HG03521 (cell line): ENCODE data around the gene GRHL3.

Source experiments
- ATAC-seq: cut with Tn5 transposase; IDR thresholded peaks from one replicate; pipeline ENCODE4 v1.9.1; 2021; ENCODE audit warnings: mild to moderate bottlenecking, moderate library complexity; ENCODE audit not compliant: unreplicated experiment

Gene GRHL3

DNA sequence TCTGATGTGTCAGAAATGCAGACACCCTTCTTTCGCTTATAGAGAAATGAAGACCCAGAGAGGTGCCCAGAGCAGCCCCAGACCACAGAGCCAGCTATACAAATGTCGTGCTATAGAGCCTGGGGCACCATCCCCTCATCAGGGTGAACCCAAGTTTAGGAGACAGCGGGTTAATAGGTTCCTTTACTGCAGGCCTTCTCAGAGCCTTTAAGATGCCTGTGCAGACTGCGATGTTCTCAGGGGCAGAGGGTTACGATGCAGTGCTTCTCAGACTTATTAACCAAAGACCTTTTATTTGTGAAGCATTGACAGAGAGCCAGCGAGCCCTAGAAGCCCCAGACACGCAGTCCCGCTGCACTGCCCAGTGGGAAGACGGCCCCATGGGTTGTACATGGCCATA lies 47.5 kb downstream of the GRHL3 start:
- ATAC-seq: no peak

DNA sequence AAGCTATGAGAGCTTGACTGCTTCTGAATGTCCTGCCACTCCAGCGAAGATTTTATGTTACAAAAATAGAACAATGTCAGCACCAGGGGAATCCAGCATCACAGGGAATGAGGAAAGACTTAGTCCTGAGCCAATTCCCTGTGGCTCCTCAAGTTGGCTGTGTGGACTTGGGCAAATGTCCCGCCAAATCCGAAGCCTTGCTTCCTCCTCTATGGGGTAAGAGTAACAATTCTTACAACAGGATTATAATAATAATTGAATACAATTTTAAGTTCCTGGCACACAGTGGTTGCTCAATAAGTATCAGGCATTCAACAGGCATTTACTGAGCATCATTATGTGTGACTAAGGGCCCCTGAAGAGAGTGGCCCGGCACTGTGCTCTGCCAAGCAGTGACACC lies 50.0 kb downstream of the GRHL3 start:
- ATAC-seq: no peak

DNA sequence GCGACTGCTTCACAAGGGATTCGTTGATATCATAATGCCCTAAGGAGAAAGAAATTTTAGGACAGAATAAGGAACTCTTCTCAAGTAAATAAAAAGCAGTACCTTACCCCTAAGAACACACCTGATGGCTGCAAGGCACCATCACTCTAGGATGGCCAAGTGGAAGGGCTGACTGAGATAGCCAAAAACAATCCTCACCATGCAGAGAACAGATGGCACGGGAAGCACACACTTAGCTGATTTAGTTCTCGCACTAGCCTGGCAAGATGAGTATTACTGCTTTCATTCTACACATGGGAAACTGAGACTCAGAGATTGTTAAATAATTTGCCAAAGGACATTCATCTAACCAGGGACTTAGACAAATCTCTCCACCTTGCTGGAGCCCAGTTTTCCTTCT lies 50.6 kb downstream of the GRHL3 start:
- no peak for ATAC-seq

DNA sequence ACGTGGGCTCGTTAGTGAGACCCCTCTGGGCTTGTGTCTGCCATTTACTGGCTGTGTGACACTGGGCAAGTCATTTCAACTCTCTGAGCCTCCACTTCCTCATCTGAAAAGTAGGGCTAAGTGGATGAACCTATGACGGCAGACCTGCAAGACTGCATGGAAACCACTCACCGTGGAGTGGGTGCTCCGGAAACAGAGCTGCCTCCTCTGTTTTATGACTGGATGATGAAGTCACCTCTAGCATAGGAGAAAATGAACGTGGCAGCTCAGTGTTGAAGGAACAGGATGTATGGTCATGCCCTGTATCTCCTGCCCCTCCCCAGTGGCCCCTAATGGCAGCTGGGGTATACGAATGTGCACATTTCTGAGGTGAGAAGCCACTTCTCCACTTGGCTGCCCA lies 53.9 kb downstream of the GRHL3 start:
- ATAC-seq: no peak

DNA sequence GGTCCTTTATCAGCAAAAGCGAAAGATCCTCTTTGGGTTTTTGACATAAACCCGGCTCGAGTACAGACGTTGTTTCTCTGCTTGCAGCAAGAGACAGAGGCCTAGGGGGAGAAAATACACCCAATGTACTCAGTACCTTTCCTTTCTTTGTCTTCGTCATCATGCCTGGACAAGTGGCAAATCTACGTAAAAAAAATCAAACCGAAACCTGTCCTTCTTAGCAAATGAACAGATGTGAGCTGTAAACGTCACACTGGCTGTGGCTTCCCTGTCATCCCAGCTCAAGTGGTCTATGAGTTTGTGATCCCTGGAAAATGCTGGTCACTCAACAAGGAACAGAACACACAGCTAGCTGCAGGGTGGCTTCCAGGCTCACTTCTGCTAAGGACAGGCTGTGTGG lies 54.6 kb downstream of the GRHL3 start:
- ATAC-seq: no peak

DNA sequence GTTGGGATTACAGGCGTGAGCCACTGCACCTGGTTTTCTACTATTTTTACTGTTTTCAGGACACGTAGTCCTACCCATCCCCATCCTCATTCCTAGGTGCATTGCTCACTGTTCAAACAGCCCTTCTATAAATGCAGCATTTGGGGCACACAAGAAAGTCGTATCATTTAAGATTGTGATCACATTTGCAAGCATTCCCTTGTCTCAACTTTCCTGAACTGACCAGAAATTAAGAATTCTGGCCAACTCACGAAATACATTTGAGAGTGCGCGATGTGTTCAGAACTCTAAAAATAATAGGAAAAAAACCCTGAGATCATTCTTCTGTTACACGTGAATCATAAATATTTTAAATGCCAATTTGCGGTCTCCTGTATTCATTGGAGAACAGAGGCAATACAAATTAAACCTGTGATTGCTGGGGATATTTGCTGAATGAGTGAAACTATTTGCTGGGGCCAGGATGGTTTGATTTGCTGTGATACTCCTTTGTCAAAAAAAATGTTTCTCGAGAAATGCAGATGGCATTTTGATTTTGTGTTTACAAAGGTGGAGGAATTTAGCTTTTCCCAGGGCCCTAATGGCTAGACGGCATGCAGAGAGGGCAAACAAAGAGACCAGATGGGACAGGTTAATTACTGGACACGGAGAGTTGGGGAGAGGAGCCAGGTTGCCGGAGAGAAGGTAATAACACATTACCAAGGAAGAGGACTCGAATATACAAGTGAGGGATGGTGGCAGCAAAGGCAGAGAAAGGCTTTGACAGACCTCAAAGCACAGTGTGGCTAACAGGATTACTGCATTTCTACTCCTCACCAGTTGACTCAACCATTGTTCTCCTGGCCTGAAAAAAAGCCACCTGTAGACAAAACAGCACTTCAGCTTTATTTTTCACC lies 56.0 kb downstream of the GRHL3 start:
- ATAC-seq: no peak

DNA sequence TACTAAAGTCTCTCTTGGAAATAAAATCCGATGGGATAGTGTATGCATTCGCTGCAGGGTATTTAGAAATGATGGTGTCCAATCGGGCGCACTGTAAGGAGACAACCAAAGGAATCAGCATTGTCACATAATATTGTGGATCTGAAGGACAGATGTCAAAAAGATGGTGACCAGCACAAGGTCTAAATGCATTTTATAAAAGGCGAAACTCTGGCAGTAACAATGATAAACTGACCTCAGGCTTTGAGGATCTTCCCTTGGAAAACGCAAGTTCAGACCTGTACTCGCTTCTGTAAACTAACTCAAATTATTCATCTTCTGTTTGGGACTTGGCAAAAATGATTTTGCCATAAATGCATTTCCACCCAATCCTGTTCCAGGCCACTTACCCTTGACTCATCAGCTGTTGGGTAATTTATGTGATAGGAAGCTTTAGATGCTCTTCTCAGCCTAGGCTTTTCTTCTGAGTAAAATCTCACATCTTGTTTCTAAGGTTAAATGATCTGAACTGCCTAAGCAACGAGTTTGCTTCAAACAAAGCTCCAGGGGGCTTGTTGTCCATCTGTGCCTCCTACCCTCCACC lies 60.7 kb downstream of the GRHL3 start:
- ATAC-seq: no peak

DNA sequence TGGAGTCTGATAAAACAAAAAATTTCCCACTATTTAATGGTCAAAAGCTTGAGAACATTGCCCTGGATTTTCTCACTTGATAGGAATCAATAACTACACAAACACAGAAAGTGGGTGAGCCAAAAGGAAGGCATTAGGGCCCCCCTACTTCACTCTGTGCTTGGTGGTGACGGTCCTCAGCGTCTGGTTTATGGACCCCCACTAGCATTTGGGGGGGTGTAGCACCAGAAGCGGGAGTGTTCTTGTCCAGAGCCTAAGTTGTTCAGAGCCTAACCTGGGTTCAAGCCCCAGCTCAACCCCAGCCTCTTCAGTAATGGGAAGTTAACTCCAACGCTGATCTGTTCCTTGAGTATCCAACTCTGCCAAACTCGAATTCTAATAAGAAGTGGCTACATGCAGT lies 61.4 kb downstream of the GRHL3 start:
- ATAC-seq: no peak

DNA sequence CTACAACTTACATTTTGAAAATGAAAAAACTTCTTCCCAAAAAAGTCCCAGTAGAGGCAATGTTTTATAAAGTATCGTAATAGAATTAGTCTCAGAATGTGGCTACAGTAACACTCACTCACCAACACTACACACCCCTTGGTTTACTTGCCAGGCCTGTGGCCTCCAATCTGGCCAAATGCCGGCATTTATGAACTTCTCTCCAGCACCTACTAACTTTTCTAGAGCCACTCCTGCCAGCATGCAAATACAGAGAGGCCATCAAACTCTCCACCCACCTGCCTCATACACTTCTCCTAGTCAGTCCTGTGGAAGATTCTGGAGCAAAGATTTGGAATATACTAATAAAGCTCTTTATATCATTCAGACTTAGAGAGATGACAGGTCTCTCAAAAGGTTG lies 62.1 kb downstream of the GRHL3 start:
- no peak for ATAC-seq

DNA sequence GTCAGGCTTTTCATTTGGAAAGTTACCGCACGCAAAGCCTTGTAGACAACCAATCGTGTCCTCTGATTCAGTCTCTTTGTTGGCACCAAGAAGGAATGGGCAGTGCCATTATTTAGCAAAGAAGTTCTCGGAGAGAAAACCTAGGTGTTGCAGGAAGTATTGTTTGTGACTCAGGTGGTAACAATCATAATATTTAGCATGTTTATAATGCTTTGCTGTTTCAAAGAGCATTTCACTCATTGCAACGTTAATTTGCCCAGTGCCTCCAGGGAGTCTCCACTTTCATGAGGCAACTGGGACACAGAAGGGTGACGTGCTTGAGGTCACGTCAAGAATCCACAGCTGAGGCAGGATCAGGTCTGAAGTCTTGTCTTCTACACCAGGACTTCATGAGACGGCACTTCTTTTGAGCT lies 63.0 kb downstream of the GRHL3 start:
- no peak for ATAC-seq

DNA sequence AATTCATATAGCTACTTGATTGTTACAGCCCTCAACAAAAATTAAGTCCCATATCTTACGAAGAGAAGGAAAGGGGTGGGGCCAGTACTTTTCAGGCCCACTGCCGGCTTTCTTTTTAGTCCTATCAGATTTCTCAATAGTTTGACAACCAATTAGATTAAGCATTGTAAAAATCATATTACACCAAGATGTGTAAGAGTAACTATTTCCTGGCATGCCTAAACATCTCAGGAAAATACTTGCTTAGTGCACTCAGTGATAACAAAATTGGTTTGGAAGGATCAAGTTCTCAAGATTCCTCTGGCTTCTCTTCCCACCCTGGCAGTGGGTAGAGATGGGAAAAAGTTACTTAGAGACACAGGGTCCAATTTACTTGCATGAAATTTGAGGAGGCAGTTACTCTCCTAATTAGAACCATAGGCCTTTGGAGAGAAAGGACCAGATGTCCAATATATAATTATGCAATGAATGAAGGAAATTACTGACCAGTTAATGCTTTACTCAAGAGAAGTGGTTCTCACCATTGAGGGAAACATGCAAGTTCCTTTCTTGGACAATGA lies 64.3 kb downstream of the GRHL3 start:
- no peak for ATAC-seq

DNA sequence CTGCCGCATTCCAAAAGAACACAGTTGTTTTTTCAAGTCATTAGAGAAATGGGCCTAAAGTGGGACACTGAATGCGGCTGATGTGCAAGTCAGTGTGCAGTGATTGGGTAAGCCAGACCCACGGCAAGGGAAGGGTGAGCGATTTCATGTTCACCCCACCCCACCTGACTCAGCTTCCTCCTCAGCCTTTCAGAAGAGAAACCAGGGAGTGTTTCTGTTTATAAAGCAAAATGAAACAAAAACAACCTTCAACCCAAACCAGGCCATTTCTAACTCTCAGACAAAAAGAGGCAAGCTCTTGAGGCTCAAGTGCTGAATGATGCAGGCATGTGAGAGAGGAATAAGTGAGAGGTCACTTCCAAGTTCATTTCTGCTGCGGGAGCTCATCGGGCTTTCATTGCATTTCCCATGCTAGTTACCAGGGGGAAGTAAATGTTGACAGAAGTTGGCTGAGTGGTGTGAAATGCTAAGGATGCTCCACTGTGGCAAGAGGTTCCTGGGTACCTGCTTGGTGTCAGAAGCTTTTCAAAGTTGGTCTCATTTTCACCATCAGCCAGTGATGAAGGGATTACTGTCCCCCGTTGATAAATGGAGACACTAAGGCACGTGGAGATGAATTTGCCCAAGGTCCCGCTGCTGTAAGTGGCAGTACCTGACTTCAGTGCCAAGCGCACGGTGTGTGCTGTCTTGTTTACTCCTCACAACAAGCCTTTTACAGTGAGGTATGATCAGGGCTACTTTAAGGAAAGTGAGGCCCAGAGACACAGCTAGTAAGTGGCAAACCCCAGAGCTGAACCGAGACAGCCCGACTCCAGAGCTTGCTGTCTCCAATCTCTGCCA lies 65.3 kb downstream of the GRHL3 start:
- ATAC-seq: no peak

DNA sequence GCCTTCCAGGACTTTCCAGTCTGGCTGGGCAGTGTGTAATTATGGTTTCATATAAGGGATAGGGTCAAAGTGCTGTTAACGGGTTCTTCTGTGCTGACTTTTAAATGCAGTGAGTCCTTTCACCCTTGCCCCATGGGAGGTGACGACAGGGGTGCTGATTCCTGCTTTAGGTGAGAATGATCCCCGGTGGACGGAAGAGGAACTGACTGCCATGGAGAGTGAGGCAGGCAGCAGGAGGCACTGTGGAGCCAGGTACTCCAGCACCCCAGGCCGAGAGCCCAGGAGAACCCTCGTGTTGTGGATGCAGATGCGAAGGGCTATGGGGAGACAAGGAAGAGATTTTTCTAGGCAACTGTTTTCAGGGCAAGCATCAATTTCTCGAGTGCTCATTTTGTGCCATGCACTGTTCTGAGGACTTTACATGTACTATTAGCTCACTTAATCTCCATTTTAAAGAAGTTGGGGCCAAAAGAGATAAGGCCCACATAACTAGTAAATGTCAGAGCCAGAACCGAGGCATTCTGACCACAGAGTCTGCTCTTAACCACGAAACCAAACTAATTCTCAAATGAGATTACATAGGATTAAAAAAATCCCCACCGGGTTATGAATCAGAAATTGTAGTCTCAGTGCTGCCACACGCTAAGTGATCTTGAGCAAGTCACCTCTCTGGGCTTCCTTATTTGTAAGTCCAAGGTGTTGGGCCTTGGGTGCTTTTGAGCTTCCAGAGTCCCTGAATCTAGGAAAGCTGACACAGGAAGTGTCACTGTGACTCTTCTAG lies 66.2 kb downstream of the GRHL3 start:
- no peak for ATAC-seq

DNA sequence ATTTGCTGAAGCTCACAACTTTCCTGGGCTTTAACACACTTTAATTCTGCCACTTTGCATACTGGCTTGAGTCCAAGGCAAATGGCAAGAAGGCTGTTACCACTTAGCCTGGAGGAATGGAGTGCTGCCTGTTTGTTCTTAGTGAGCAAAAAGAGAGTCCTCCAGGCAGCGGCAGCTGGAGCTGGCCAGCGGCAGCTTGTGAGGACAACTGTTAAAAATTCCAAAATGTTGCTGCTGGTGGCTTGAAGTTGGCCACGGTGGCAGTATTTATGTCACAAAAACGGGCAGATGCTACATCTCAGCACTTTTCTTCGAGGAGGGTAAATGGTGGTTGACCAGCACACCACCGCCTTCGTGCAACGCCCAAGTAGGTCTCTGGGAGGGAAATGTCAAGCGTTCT lies 67.1 kb downstream of the GRHL3 start:
- ATAC-seq: no peak

DNA sequence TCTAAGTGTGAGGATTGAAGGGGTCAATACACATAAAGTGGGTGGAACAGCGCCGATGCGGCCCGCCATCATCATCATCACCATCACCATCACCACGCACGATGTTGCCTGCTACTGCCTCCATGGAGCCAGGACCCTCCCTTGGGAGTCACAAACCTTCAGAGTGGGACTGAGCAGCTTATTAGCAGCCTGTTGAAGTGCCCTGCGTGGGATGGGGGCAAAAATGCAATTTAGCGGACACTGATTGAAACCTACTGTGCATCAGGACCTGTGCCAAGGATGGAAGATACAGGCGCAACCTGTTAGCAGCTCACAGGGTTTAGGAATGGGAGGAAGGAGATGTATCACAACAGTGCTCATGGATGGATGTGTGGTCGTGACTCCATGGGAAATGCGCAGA lies 67.8 kb downstream of the GRHL3 start:
- no peak for ATAC-seq

DNA sequence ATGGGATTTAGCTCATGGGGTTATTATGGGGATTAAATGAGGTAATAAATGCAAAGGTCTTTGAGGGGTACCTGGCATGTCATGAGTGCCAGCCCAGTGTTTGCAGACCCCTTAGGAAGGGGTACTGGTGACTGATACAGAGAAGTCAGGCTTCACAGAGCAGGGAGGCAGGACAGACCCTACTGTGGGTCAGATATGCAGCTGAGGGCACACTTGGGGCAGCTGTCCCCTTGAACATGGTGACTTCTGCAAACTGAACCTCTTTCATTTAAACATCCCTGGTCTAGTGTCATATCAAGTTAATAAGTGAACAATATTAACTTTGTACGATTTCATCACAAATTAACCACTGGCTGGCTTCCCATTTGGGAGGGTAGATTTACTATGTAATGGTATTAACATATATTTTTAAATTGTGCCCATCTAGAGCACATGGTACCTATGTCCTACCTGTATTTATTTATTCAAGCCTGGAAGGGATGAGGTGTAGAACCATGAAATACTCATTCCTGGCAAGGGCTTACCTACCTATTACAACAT lies 68.5 kb downstream of the GRHL3 start:
- ATAC-seq: no peak

DNA sequence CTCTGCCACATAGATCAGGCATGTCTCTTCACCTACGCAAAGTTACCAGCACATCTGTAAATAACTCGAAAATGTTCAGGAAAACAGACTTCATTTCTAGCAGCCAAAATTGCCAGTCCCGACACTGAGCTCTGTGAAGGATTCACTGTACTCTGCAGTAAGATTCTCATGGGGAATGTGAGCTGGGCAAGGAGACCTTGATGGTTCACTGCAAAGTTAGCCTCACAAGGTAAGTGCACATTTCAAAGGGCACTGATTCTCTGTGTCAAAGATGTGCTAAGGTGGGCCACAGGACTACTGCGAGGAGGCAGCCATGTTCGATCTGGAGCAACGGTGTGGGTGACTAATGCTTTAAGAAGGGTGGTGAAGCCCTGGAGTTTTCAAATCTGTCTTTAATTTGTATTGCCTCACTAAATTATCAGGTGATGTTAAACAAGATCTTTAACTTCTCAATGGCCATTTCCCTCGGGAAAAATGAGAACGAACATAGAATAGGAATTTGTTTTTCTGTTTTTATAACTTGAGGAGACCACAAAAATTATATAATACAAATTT lies 69.3 kb downstream of the GRHL3 start:
- no peak for ATAC-seq

DNA sequence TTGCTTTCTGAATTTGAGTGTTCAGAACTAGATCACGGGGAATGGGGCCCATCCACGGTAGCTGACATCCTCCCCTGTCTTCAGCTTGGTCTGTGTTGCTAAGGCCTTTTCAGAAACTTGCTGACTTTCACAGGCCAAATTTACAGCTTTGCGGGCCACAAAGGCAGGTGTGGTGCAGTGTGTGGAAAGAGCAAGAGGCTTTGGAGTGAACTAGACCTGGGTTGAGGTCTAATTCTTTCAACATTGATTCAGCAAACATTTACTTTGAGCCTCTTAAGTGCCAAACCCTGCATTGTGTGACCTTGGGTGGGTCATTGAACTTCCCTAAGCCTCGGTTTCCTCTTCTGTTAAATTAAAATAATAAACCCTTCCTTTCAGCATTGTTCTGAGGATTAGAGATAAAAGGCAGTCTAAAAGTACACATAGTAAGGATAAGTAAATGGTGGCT lies 70.1 kb downstream of the GRHL3 start:
- no peak for ATAC-seq

DNA sequence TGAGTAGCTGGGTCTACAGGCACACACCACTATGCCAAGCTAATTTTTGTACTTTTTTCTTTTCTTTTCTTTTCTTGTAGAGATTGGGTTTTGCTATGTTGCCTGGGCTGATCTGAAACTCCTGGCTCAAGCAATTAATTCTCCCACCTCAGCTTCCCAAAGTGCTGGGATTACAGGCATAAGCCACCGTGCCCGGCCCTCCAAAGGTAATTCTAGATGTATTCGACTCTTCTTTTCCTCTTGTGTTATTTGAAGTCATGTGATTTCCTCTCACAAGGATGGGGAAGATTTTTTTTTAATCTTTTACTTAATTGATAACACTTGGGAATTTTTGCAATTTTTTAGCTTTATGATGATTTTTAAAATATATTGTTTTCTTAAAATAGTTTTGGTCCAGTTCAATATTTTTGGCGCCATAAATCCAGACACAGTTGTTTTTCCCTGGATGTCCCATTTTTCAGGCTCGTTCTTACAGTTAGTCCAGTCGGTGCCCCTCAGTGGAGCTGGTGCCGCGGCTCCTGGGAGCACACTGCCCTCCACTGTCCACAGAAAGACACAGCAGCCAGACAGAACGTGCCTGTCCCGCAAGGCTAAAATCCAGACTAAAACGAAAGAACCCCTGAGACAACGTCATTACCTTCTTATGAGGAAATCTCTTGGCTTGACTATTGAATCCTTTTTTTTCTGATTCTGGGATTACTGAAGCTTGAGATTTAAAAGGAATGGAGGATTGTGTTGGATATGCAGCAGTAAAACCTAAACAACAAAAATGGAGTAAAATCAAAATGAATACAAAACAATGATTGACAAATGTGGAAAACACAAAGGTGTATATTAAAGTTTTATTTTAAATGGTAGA lies 72.0 kb downstream of the GRHL3 start:
- no peak for ATAC-seq
